Heart left ventricle (tissue), 16 donors: Measurements from ENCODE around the gene KIT. TPM values are rescaled to one million over a fixed set of nuclear protein-coding genes. Genes with fewer than 3 reads are reported as not detected.
"Not testable (repeated sequence)": the region's sequence is repeated elsewhere in the genome, so short reads cannot be mapped to it uniquely, and the experiment has no call there.

Source experiments
- ATAC-seq, 4 donors: fragments of 200-7000 bp; cut with Tn5 transposase; one replicate each; pipeline ENCODE4 v1.9.1; 2020 to 2022; ENCODE audit warnings: moderate library complexity in 4 of 4, mild to moderate bottlenecking in 3 of 4, moderate number of reproducible peaks in 1 of 4
- DNase-seq, 5 donors: peaks; one replicate each; pipeline ENCODE4 v3.0.0-alpha.2; 2020
- H3K27ac ChIP-seq, 12 donors: fragments of 200-600 bp; sonication (generic) in 4 of 12; one replicate each; pipeline versions ENCODE4 v1.5.0 to v1.8.0; 2016 to 2022; ENCODE audit warnings: mild to moderate bottlenecking in 2 of 12
- H3K27me3 ChIP-seq, 9 donors: fragments of 200-600 bp; sonication (generic) in 2 of 9; one replicate each; pipeline versions ENCODE4 v1.5.1 to v1.8.0; 2016 to 2022; ENCODE audit warnings: mild to moderate bottlenecking in 3 of 9
- H3K36me3 ChIP-seq, 9 donors: fragments of 200-600 bp; sonication (generic) in 2 of 9; one replicate each; pipeline versions ENCODE4 v1.5.0 to v1.8.0; 2018 to 2022; ENCODE audit warnings: mild to moderate bottlenecking in 2 of 9
- H3K4me1 ChIP-seq, 12 donors: fragments of 200-600 bp; sonication (generic) in 4 of 12; one replicate each; pipeline versions ENCODE4 v1.5.0 to v1.8.0; 2016 to 2022; ENCODE audit warnings: mild to moderate bottlenecking in 3 of 12
- H3K4me3 ChIP-seq, 12 donors: fragments of 200-600 bp; sonication (generic) in 4 of 12; one replicate each; pipeline versions ENCODE4 v1.5.0 to v1.8.0; 2017 to 2022; ENCODE audit warnings: mild to moderate bottlenecking in 9 of 12, moderate library complexity in 4 of 12
- H3K9me3 ChIP-seq, 12 donors: fragments of 200-600 bp; sonication (generic) in 4 of 12; one replicate each; pipeline versions ENCODE4 v1.5.0 to v1.8.0; 2016 to 2022; ENCODE audit warnings: mild to moderate bottlenecking in 1 of 12
- POLR2A ChIP-seq, 2 donors: fragments of 450-650 bp; IDR thresholded peaks; one replicate each; pipeline ENCODE4 v1.6.1; 2017; ENCODE audit warnings: antibody characterized with exemption in 2 of 2, mild to moderate bottlenecking in 2 of 2, moderate library complexity in 2 of 2
- WGBS, 4 donors: extraction: QIAGEN DNeasy Blood & Tissue Kit in 2 of 4; methylation state at CpG; one replicate each; pipeline versions ENCODE4 v1.1.5 to v1.1.7; 2013 to 2018; 5-methylcytosine and 5-hydroxymethylcytosine counted together
- intact Hi-C, 10 donors: fragments of 100-400 bp; cut with DNase I; formaldehyde crosslinking; loops; one replicate each; pipeline versions ENCODE4 v1.11.1 to v1.14.2; 2022
- polyA plus RNA-seq, 2 donors: library from polyadenylated mRNA; stranded (reverse); fragments of 200-250 nt; gene quantifications; one replicate each; pipeline ENCODE4 v1.2.3, GENCODE V29; 2013
- total RNA-seq, 9 donors: library from RNA; depleted of rRNA in 2 of 9; stranded (reverse); fragments of >200 nt in 2 of 9; fragmentation: NEBNext Ultra II Directional in 3 of 9; extraction: Animal tissue kit (Norgen Biotek cat#: 25700) in 3 of 9; gene quantifications; one replicate each; pipeline versions ENCODE4 v1.1.0 to v1.2.4, GENCODE V29; 2016 to 2023
- TF ChIP-seq, protein P1 (sequence below), 12 donors: fragments of 200-600 bp; sonication (generic) in 4 of 12; IDR thresholded peaks; one replicate each; pipeline versions ENCODE4 v1.5.0 to v1.8.0; 2018 to 2022; ENCODE audit warnings: antibody characterized with exemption in 12 of 12, mild to moderate bottlenecking in 5 of 12
- donor health status: ischemic (EF 13 %, LVEDD 7.1; RV severe dilation, severe dysfunction).
- donor health status: healthy with polysubstance abuse.
- donor health status: DM: no; HTN: yes; CAD: no.
- donor health status: DM: no; HTN: no; CAD: no.
- donor health status: ischemic (EF 25% LVEDD 6.9; RV normal size, moderate dysfunction).
- donor health status: ischemic (EF 25% LVEDD 5.7; RV mildly dilated, moderate dysfunction).
- donor health status: healthy.
- donor health status: DM: yes; HTN: yes; CAD: no.
- donor health status: ischemic (EF 35%, LVEDD 5.7; RV mildly dilated, moderate dysfunction).
- donor health status: nonischemic (EF 11% LVEDD 7.7; RV severe dilation, severe dysfunction).
- donor health status: DM: yes; HTN: yes; CAD: no.
- donor health status: PGD.
- donor health status: ischemic (EF 29% LVEDD 5.4; RV normal size, mild dysfunction).
- donor health status: nonischemic (EF 23%, LVEDD 6.1; RV moderate dilation, normal function).

The KIT gene
- total and polyA plus RNA-seq, 11 donors, result 0.08 to 4.7 (median 1.7) TPM

DNA sequence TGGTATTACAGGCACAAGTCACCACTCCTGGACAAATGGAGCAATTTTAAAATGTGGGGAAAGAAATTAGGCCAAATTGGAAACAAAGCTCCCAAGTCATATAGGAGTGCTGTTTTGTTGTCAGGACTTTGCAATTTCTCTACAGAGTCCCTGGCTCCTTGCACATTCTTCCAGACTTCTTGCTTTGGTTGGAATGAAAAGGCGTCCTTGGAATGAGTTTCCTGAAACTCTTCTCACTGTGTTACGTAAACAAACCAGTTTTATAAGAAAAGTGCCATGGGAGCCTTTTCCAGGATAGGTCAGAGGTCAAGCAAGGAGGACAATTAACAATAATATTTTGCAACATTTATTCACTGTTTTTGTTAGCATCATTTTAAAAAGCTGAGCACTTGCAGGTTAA, 32.4 kb upstream of the KIT start:
- ATAC-seq (peak in 3 of 4 donors; percentile 44 to 62 (median 45)), DNase-seq (no peak)
- Histone ChIP-seq H3K36me3 (no peaks in the 10 kb centered on the region), H3K27me3 (no peaks in the 10 kb centered on the region), H3K4me3 (no peak overlapping the region), H3K9me3 (no peaks in the 10 kb centered on the region), H3K27ac (no peak overlapping the region), H3K4me1 (peaks cover 0 to 11% (median 3%) of the 10 kb centered on the region in 12 donors)
- 54 to 66% (median 64%) methylated on average over 2 of the region's 2 CpGs for WGBS, 4 donors
- intact Hi-C loops, result no loop called here
- TF ChIP-seq, protein P1, sequence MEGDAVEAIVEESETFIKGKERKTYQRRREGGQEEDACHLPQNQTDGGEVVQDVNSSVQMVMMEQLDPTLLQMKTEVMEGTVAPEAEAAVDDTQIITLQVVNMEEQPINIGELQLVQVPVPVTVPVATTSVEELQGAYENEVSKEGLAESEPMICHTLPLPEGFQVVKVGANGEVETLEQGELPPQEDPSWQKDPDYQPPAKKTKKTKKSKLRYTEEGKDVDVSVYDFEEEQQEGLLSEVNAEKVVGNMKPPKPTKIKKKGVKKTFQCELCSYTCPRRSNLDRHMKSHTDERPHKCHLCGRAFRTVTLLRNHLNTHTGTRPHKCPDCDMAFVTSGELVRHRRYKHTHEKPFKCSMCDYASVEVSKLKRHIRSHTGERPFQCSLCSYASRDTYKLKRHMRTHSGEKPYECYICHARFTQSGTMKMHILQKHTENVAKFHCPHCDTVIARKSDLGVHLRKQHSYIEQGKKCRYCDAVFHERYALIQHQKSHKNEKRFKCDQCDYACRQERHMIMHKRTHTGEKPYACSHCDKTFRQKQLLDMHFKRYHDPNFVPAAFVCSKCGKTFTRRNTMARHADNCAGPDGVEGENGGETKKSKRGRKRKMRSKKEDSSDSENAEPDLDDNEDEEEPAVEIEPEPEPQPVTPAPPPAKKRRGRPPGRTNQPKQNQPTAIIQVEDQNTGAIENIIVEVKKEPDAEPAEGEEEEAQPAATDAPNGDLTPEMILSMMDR (IDR thresholded peaks at IDR 0.05), result no peak
- no peak for TF ChIP-seq POLR2A (IDR thresholded peaks at IDR 0.05)

DNA sequence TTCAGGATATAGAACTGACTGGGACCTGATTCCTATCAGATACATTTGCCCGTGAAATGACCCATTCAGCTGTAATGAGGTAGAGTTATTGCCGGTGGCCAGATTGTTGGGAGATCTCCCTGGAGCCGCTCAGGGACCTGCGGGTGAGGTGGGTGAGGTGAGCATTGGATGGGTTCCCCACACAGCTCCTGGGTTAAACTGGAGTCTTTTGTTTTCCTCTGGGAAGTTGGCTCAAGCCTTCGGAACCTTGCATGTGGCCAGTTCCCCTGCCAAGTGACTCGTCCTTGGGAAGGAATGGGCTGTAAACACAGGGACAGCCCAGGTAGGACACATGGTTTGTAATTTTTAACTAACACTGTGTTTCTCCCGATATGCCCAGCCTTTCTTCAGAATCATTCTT, 31.6 kb upstream of the KIT start:
- Histone ChIP-seq H3K27ac (no peak overlapping the region), H3K36me3 (no peaks in the 10 kb centered on the region), H3K4me1 (peaks cover 0 to 11% (median 3%) of the 10 kb centered on the region in 12 donors), H3K9me3 (no peaks in the 10 kb centered on the region), H3K27me3 (no peaks in the 10 kb centered on the region), H3K4me3 (no peak overlapping the region)
- TF ChIP-seq, protein P1 (IDR thresholded peaks at IDR 0.05), result no peak
- no peak for TF ChIP-seq POLR2A (IDR thresholded peaks at IDR 0.05)
- intact Hi-C loops, result no loop called here
- ATAC-seq (no peak), DNase-seq (no peak)
- WGBS, 4 donors, result 47 to 61% (median 59%) methylated on average over 7 of the region's 7 CpGs

DNA sequence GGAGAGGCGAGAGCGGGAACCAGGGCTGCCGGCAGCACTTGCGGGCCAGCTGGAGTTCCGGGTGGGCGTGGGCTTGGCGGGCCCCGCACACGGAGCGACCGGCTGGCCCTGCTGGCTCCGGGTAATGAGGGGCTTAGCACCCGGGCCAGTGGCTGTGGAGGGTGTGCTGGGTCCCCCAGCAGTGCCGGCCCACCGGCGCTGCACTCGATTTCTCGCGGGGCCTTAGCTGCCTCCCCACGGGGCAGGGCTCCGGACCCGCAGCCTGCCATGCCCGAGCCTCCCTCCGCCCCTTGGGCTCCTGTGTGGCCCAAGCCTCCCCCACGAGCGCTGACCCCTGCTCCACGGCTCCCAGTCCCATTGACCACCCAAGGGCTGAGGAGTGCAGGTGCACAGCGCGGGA, 25.2 kb upstream of the KIT start:
- ATAC-seq, result no peak
- intact Hi-C loops, result no loop called here

DNA sequence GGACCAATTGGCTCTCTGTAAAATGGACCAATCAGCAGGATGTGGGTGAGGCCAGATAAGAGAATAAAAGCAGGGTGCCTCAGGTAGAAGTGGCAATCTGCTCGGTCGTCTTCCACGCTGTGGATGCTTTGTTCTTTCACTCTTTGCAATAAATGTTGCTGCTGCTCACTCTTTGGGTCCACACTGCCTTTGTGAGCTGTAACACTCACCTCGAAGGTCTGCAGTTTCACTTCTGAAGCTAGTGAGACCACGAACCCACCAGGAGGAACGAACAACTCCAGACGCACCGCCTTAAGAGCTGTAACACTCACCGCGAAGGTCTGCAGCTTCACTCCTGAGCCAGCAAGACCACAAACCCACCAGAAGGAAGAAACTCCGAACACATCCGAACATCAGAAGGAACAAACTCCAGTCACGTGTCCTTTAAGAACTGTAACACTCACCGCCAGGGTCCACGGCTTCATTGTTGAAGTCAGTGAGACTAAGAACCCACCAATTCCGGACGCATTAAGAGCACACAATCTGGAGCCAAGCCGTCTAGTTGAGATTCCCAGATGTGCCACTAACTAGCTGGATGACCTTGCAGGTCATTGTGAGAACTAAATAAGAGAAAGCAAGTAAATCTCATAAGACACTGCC, 24.5 kb upstream of the KIT start:
- H3K9me3 ChIP-seq, intact Hi-C loops, H3K36me3 ChIP-seq, H3K4me1 ChIP-seq, ATAC-seq, H3K27me3 ChIP-seq, H3K27ac ChIP-seq, H3K4me3 ChIP-seq, DNase-seq: not testable (repeated sequence)
- WGBS, 4 donors, result 86 to 92% (median 90%) methylated on average over 18 of the region's 18 CpGs

More for the DNA sequence above, 25.2 kb upstream of the KIT start:
- Histone ChIP-seq H3K4me1 (no peaks in the 10 kb centered on the region), H3K27me3 (no peaks in the 10 kb centered on the region), H3K9me3 (no peaks in the 10 kb centered on the region), H3K36me3 (no peaks in the 10 kb centered on the region), H3K27ac (no peak overlapping the region), H3K4me3 (no peak overlapping the region)
- TF ChIP-seq, protein P1 (IDR thresholded peaks at IDR 0.05), result no peak
- TF ChIP-seq POLR2A (IDR thresholded peaks at IDR 0.05), result no peak
- 95 to 98% (median 97%) methylated on average over 16 to 29 of the region's 29 CpGs for WGBS, 4 donors
- no peak for DNase-seq

DNA sequence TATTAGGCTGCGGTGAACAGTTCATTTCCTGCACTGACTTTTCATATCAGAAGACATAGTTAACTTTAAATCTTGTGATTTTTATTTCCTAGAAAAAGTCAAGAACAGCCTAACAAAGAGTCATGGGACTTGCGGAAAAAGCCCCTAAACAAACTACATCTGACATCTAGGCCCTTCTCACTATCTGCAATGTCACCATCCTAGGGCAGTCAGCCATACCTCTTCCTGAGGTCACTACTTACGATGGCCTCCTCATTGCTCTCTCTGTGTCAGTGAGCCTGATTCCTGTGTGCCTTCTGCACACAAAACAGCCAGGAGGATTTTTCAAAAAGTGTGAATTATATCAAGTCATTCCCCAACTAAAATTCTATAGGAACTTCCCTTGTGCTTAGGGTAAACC, 22.4 kb upstream of the KIT start:
- WGBS, 4 donors, result 82 to 95% (median 93%) methylated on average over 3 of the region's 3 CpGs
- no peaks in the 10 kb centered on the region for H3K36me3 ChIP-seq

More for the DNA sequence above, 22.4 kb upstream of the KIT start:
- DNase-seq (no peak), ATAC-seq (no peak)
- H3K27me3 ChIP-seq, result no peaks in the 10 kb centered on the region
- no peaks in the 10 kb centered on the region for H3K4me1 ChIP-seq
- no peak for TF ChIP-seq POLR2A (IDR thresholded peaks at IDR 0.05)
- TF ChIP-seq, protein P1 (IDR thresholded peaks at IDR 0.05), result no peak
- H3K9me3 ChIP-seq, result no peaks in the 10 kb centered on the region
- H3K27ac ChIP-seq, result no peak overlapping the region
- H3K4me3 ChIP-seq, result no peak overlapping the region
- intact Hi-C loops, result no loop called here
